Measurements from ENCODE around the gene CDH8. TPM values are rescaled to one million over a fixed set of nuclear protein-coding genes. Genes with fewer than 3 reads are reported as not detected.

Gene CDH8
- total and polyA plus RNA-seq, 4 donors, result 0.09 TPM; not detected in 3

DNA sequence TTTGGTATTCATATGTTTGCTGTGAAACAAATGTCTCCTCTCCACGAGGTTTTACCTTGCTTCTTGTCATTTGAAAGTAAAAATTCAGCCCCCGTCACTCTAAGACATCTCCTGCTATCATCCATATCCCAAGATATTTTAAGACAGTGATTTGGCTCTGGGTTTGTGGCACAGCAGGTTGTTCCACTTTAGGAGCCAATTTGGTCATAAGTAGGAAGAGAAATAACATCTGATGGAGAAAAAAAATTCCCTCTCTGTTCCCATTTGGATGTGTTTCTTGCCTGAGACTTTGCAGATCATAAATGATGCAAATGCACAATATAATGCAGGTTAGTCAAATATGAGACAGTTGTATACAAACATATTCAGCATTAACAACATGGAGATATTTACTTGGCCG lies 309.5 kb downstream of the CDH8 start:
- no peak overlapping the region for H3K27ac ChIP-seq (ENCODE audit: low read depth in 1 of 2, low read length in 2 of 2)
- H3K9me3 ChIP-seq (ENCODE audit: control insufficient read depth in 4 of 4, low read length in 3 of 4), result no peaks in the 10 kb centered on the region
- H3K36me3 ChIP-seq (ENCODE audit: control insufficient read depth in 4 of 4, insufficient read depth in 3 of 4, low read depth in 1 of 4, low read length in 3 of 4), result no peaks in the 10 kb centered on the region
- TF ChIP-seq REST (IDR thresholded peaks at IDR 0.05) (no peak), YY1 (IDR thresholded peaks at IDR 0.05) (no peak), EGR1 (IDR thresholded peaks at IDR 0.05; ENCODE audit: low read depth in 2 of 2) (no peak), GABPA (IDR thresholded peaks at IDR 0.05 in 1 of 2, conservative IDR thresholded peaks at IDR 0.05 in 1 of 2) (no peak), SP1 (IDR thresholded peaks at IDR 0.05) (no peak), HNF4A (conservative IDR thresholded peaks at IDR 0.05) (no peak)
- 56% methylated on average over 3 of the region's 3 CpGs for WGBS
- DNase-seq (ENCODE audit: low spot score), result no peak
- no peaks in the 10 kb centered on the region for H3K27me3 ChIP-seq (ENCODE audit: control insufficient read depth in 4 of 4, insufficient read depth in 4 of 4, low read length in 3 of 4)
- no peaks in the 10 kb centered on the region for H3K4me1 ChIP-seq (ENCODE audit: control insufficient read depth in 4 of 4, insufficient read depth in 4 of 4, low read length in 3 of 4)
- no peak overlapping the region for H3K9ac ChIP-seq (ENCODE audit: low read depth in 1 of 2, low read length in 2 of 2)
- no peak overlapping the region for H3K4me3 ChIP-seq (ENCODE audit: low read depth in 1 of 3, low read length in 3 of 3)

GRCh38 chr16:61726125-61726524 lies 310.1 kb downstream of the CDH8 start:
- Histone ChIP-seq H3K9me3 (ENCODE audit: control insufficient read depth in 4 of 4, low read length in 3 of 4) (no peaks in the 10 kb centered on the region), H3K4me1 (ENCODE audit: control insufficient read depth in 4 of 4, insufficient read depth in 4 of 4, low read length in 3 of 4) (no peaks in the 10 kb centered on the region), H3K27ac (ENCODE audit: low read depth in 1 of 2, low read length in 2 of 2) (no peak overlapping the region), H3K27me3 (ENCODE audit: control insufficient read depth in 4 of 4, insufficient read depth in 4 of 4, low read length in 3 of 4) (no peaks in the 10 kb centered on the region), H3K4me3 (ENCODE audit: low read depth in 1 of 3, low read length in 3 of 3) (no peak overlapping the region), H3K9ac (ENCODE audit: low read depth in 1 of 2, low read length in 2 of 2) (no peak overlapping the region), H3K36me3 (ENCODE audit: control insufficient read depth in 4 of 4, insufficient read depth in 3 of 4, low read depth in 1 of 4, low read length in 3 of 4) (no peaks in the 10 kb centered on the region)
- TF ChIP-seq HNF4G (IDR thresholded peaks at IDR 0.05) (no peak), FOXA1 (IDR thresholded peaks at IDR 0.05) (no peak), MAX (IDR thresholded peaks at IDR 0.05) (no peak)
- TF ChIP-seq, protein P1, sequence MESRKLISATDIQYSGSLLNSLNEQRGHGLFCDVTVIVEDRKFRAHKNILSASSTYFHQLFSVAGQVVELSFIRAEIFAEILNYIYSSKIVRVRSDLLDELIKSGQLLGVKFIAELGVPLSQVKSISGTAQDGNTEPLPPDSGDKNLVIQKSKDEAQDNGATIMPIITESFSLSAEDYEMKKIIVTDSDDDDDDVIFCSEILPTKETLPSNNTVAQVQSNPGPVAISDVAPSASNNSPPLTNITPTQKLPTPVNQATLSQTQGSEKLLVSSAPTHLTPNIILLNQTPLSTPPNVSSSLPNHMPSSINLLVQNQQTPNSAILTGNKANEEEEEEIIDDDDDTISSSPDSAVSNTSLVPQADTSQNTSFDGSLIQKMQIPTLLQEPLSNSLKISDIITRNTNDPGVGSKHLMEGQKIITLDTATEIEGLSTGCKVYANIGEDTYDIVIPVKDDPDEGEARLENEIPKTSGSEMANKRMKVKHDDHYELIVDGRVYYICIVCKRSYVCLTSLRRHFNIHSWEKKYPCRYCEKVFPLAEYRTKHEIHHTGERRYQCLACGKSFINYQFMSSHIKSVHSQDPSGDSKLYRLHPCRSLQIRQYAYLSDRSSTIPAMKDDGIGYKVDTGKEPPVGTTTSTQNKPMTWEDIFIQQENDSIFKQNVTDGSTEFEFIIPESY (IDR thresholded peaks at IDR 0.05), result no peak
- no peak for DNase-seq (ENCODE audit: low spot score)

GRCh38 chr16:61721544-61721943 lies 314.7 kb downstream of the CDH8 start:
- Histone ChIP-seq H3K4me1 (ENCODE audit: control insufficient read depth in 4 of 4, insufficient read depth in 4 of 4, low read length in 3 of 4) (no peaks in the 10 kb centered on the region), H3K36me3 (ENCODE audit: control insufficient read depth in 4 of 4, insufficient read depth in 3 of 4, low read depth in 1 of 4, low read length in 3 of 4) (no peaks in the 10 kb centered on the region), H3K27ac (ENCODE audit: low read depth in 1 of 2, low read length in 2 of 2) (no peak overlapping the region), H3K9me3 (ENCODE audit: control insufficient read depth in 4 of 4, low read length in 3 of 4) (no peaks in the 10 kb centered on the region), H3K4me3 (ENCODE audit: low read depth in 1 of 3, low read length in 3 of 3) (no peak overlapping the region), H3K27me3 (ENCODE audit: control insufficient read depth in 4 of 4, insufficient read depth in 4 of 4, low read length in 3 of 4) (no peaks in the 10 kb centered on the region), H3K9ac (ENCODE audit: low read depth in 1 of 2, low read length in 2 of 2) (no peak overlapping the region)
- WGBS, result 56% methylated on average over 3 of the region's 3 CpGs
- DNase-seq (ENCODE audit: low spot score), result no peak
- TF ChIP-seq HNF4G (IDR thresholded peaks at IDR 0.05) (no peak), YY1 (IDR thresholded peaks at IDR 0.05) (no peak), HNF4A (conservative IDR thresholded peaks at IDR 0.05) (no peak), REST (IDR thresholded peaks at IDR 0.05) (no peak), RXRA (IDR thresholded peaks at IDR 0.05) (no peak)
